ENCODE results near the gene LRRC46. TPM values are rescaled to one million over a fixed set of nuclear protein-coding genes. Genes with fewer than 3 reads are reported as not detected.

The LRRC46 gene
- total and polyA plus RNA-seq, 2 of the 13 experiments (the other 11 are each of a cell fraction or from before 2014, with no cell fraction given), result 0.09 TPM

GRCh38 chr17:47821424-47822391 is 9.8 kb upstream of the LRRC46 start, which contains the start of gene OSBPL7 (continued):
- TF ChIP-seq HBP1 (CRISPR knock-in tag; IDR thresholded peaks at IDR 0.05; ENCODE audit: low read depth) (peak; percentile 71; the same call in 1 of the 2 replicates), PRPF4 (IDR thresholded peaks at IDR 0.05; ENCODE audit: low read depth, low read length, poor library complexity, severe bottlenecking) (no peak), POLR2AphosphoS5 (IDR thresholded peaks at IDR 0.05; ENCODE audit: low read depth, low read length) (peak; percentile 70), KLF6 (CRISPR knock-in tag; IDR thresholded peaks at IDR 0.05) (0 out of 2 replicates have a peak, but pooled peaks have one; percentile 24), IKZF1 (IDR thresholded peaks at IDR 0.05) (no peak), SATB2 (CRISPR knock-in tag; IDR thresholded peaks at IDR 0.05) (no peak), SMAD9 (CRISPR knock-in tag; IDR thresholded peaks at IDR 0.05) (no peak), GATAD1 (CRISPR knock-in tag; IDR thresholded peaks at IDR 0.05) (peak; percentile 95), HNRNPH1 (optimal IDR thresholded peaks at IDR 0.05; ENCODE audit: low read depth, low read length) (no peak), HES4 (CRISPR knock-in tag; IDR thresholded peaks at IDR 0.05; ENCODE audit: borderline replicate concordance) (no peak), ZNF354B (CRISPR knock-in tag; IDR thresholded peaks at IDR 0.05) (no peak), ZSCAN20 (CRISPR knock-in tag; IDR thresholded peaks at IDR 0.05; ENCODE audit: borderline replicate concordance) (no peak), SPEN (CRISPR knock-in tag; IDR thresholded peaks at IDR 0.05; ENCODE audit: low read depth) (peak; percentile 93; the same call in 1 of the 2 replicates), ZFP36L2 (CRISPR knock-in tag; IDR thresholded peaks at IDR 0.05) (no peak), NFE2L2 (IDR thresholded peaks at IDR 0.05; ENCODE audit: low read length) (no peak), MYNN (CRISPR knock-in tag; IDR thresholded peaks at IDR 0.05; ENCODE audit: low read depth) (no peak), HIVEP1 (CRISPR knock-in tag; IDR thresholded peaks at IDR 0.05) (no peak), PBX3 (CRISPR knock-in tag; IDR thresholded peaks at IDR 0.05; ENCODE audit: borderline replicate concordance) (no peak), CREBL2 (CRISPR knock-in tag; IDR thresholded peaks at IDR 0.05; ENCODE audit: borderline replicate concordance) (no peak), NCOR1 (IDR thresholded peaks at IDR 0.05; ENCODE audit: borderline replicate concordance, low read length) (no peak), ZNF776 (CRISPR knock-in tag; IDR thresholded peaks at IDR 0.05) (peak; percentile 64; the same call in 1 of the 2 replicates), SKI (IDR thresholded peaks at IDR 0.05; ENCODE audit: partially characterized antibody) (no peak), ZNF350 (CRISPR knock-in tag; IDR thresholded peaks at IDR 0.05; ENCODE audit: borderline replicate concordance, low read depth) (0 out of 2 replicates have a peak, but pooled peaks have one; percentile 14), BCL3 (CRISPR knock-in tag; IDR thresholded peaks at IDR 0.05) (peak; percentile 83; the same call in 1 of the 2 replicates), SRSF1 (optimal IDR thresholded peaks at IDR 0.05; ENCODE audit: low read depth, low read length) (peak; percentile 61), TRIM24 (CRISPR knock-in tag; IDR thresholded peaks at IDR 0.05) (no peak), IKZF4 (CRISPR knock-in tag; IDR thresholded peaks at IDR 0.05; ENCODE audit: borderline replicate concordance, low read depth, not compliant biosample characterization) (peak; percentile 52)

Measured in HepG2 (cell line).